H1 (cell line): ENCODE measurements around the gene TEKT5. TPM values are rescaled to one million over a fixed set of nuclear protein-coding genes. Genes with fewer than 3 reads are reported as not detected.
"Not testable (repeated sequence)": the region's sequence is repeated elsewhere in the genome, so short reads cannot be mapped to it uniquely, and the experiment has no call there.

ENCODE experiments used
- CTCF ChIA-PET: fragments of 300-600 bp; sonication (Branson Sonifier 250); formaldehyde crosslinking; loops from one replicate; lab custom pipeline; 2021; ENCODE audit not compliant: partially characterized antibody; lab: Charles Lee
- POLR2A ChIA-PET: fragments of 300-600 bp; sonication (Branson Sonifier 250); formaldehyde crosslinking; loops from one replicate; lab custom pipeline; 2021; ENCODE audit warnings: inconsistent platforms; ENCODE audit not compliant: partially characterized antibody; lab: Charles Lee
- DNase-seq, 2 experiments: peaks; one replicate each; pipeline versions ENCODE4 v3.0.0 to v3.0.0-alpha.2; 2010 to 2022; ENCODE audit warnings: low spot score in 2 of 2, low read depth in 1 of 2, mixed read lengths in 1 of 2
- FAIRE-seq: peaks from 2 replicates; lab custom pipeline; 2011; peaks lifted over from hg19 to GRCh38; lab: Jason Lieb, UNC
- H2AFZ ChIP-seq: 2 replicates; pipeline ENCODE4 v1.8.1; 2012; ENCODE audit warnings: low read length, inconsistent platforms
- H2AK5ac ChIP-seq: 2 replicates; pipeline ENCODE4 v1.6.1; 2013; ENCODE audit warnings: low read depth, low read length
- H2BK120ac ChIP-seq: replicated peaks from 2 replicates; pipeline ENCODE3; 2013; ENCODE audit warnings: low read depth, low read length, inconsistent platforms
- H2BK12ac ChIP-seq: 2 replicates; pipeline ENCODE4 v1.6.1; 2013; ENCODE audit warnings: low read depth, low read length
- H2BK15ac ChIP-seq: 2 replicates; pipeline ENCODE4 v1.6.1; 2013; ENCODE audit warnings: low read length
- H2BK20ac ChIP-seq: 2 replicates; pipeline ENCODE4 v1.6.1; 2013; ENCODE audit warnings: low read length
- H2BK5ac ChIP-seq: 2 replicates; pipeline ENCODE4 v1.6.1; 2013; ENCODE audit warnings: low read depth, low read length
- H3K14ac ChIP-seq: 2 replicates; pipeline ENCODE4 v1.6.1; 2013; ENCODE audit warnings: inconsistent platforms; ENCODE audit not compliant: insufficient read length
- H3K18ac ChIP-seq: 2 replicates; pipeline ENCODE4 v1.6.1; 2013; ENCODE audit warnings: low read length; ENCODE audit errors: extremely low read depth
- H3K23ac ChIP-seq: 2 replicates; pipeline ENCODE4 v1.6.1; 2013; ENCODE audit warnings: inconsistent platforms; ENCODE audit not compliant: insufficient read length
- H3K23me2 ChIP-seq: 2 replicates; pipeline ENCODE4 v1.6.1; 2013; ENCODE audit warnings: low read depth, low read length
- H3K27ac ChIP-seq: 2 replicates; pipeline ENCODE4 v1.6.1; 2011; ENCODE audit warnings: low read depth, low read length, inconsistent platforms
- H3K27me3 ChIP-seq, 4 experiments: replicated peaks in 1 of 4; 1 replicate in 1 of 4; 2 replicates in 3 of 4; pipeline versions ENCODE4 v1.6.1 to v1.8.1; 2011 to 2013; ENCODE audit warnings: low read length in 3 of 4, mild to moderate bottlenecking in 3 of 4, inconsistent platforms in 2 of 4, mixed read lengths in 2 of 4, moderate library complexity in 1 of 4; ENCODE audit not compliant: control insufficient read depth in 3 of 4, insufficient read depth in 3 of 4; ENCODE audit errors: extremely low read depth in 1 of 4
- H3K36me3 ChIP-seq, 4 experiments: 2 replicates each; pipeline versions ENCODE4 v1.6.1 to v1.8.1; 2011 to 2013; ENCODE audit warnings: mild to moderate bottlenecking in 4 of 4, low read length in 3 of 4, moderate library complexity in 2 of 4, control low read depth in 1 of 4, inconsistent platforms in 1 of 4; ENCODE audit not compliant: insufficient read depth in 4 of 4, control insufficient read depth in 2 of 4
- H3K4ac ChIP-seq: replicated peaks from 2 replicates; pipeline ENCODE3; 2013; ENCODE audit warnings: low read length, low read depth, mixed read lengths, inconsistent platforms; ENCODE audit not compliant: insufficient read length
- H3K4me1 ChIP-seq, 4 experiments: replicated peaks in 1 of 4; 1 replicate in 1 of 4; 2 replicates in 3 of 4; pipeline versions ENCODE4 v1.6.1 to v1.8.1; 2011 to 2013; ENCODE audit warnings: low read length in 3 of 4, inconsistent platforms in 2 of 4, mixed read lengths in 1 of 4; ENCODE audit not compliant: insufficient read depth in 4 of 4, control insufficient read depth in 3 of 4
- H3K4me2 ChIP-seq, 2 experiments: 2 replicates each; pipeline versions ENCODE4 v1.6.1 to v1.8.1; 2011 to 2013; ENCODE audit warnings: low read depth in 2 of 2, low read length in 2 of 2, control low read depth in 1 of 2, inconsistent platforms in 1 of 2, mild to moderate bottlenecking in 1 of 2; ENCODE audit not compliant: insufficient read depth in 1 of 2
- H3K4me3 ChIP-seq, 4 experiments: fragments of 200-600, 300-600 bp in 1 of 4; sonication (generic), shearing (Covaris generic), sonication (Bioruptor Twin) in 1 of 4; 2 replicates each; pipeline versions ENCODE4 v1.5.1 to v1.8.1; 2011 to 2016; ENCODE audit warnings: low read length in 4 of 4, low read depth in 3 of 4, control low read depth in 2 of 4, inconsistent platforms in 2 of 4, mild to moderate bottlenecking in 2 of 4, mixed read lengths in 1 of 4, moderate library complexity in 1 of 4; ENCODE audit not compliant: insufficient read depth in 2 of 4; ENCODE audit errors: extremely low read depth in 1 of 4
- H3K56ac ChIP-seq: replicated peaks from 2 replicates; pipeline ENCODE3; 2013; ENCODE audit warnings: low read depth, mild to moderate bottlenecking, mixed read lengths, low read length, inconsistent platforms; ENCODE audit not compliant: insufficient read length
- H3K79me1 ChIP-seq: 2 replicates; pipeline ENCODE4 v1.6.1; 2013; ENCODE audit warnings: low read depth, low read length, control low read depth
- H3K79me2 ChIP-seq, 2 experiments: 2 replicates each; pipeline versions ENCODE4 v1.6.1 to v1.8.1; 2012 to 2013; ENCODE audit warnings: low read length in 2 of 2, mild to moderate bottlenecking in 2 of 2, inconsistent platforms in 1 of 2; ENCODE audit not compliant: insufficient read depth in 2 of 2, control insufficient read depth in 1 of 2
- H3K9ac ChIP-seq, 4 experiments: replicated peaks in 1 of 4; 1 replicate in 1 of 4; 2 replicates in 3 of 4; pipeline versions ENCODE4 v1.6.1 to v1.8.1; 2011 to 2013; ENCODE audit warnings: low read depth in 3 of 4, low read length in 3 of 4, control low read depth in 2 of 4, mild to moderate bottlenecking in 2 of 4, moderate library complexity in 2 of 4, inconsistent platforms in 1 of 4; ENCODE audit errors: extremely low read depth in 1 of 4
- H3K9me3 ChIP-seq, 2 experiments: 2 replicates each; pipeline versions ENCODE4 v1.6.1 to v1.8.1; 2012 to 2013; ENCODE audit warnings: mild to moderate bottlenecking in 2 of 2, moderate library complexity in 2 of 2, control low read depth in 1 of 2, inconsistent platforms in 1 of 2, low read depth in 1 of 2, low read length in 1 of 2, mixed read lengths in 1 of 2; ENCODE audit not compliant: insufficient read depth in 2 of 2
- H4K20me1 ChIP-seq, 2 experiments: replicated peaks in 1 of 2; 2 replicates each; pipeline versions ENCODE3 to v1.8.1; 2011 to 2013; ENCODE audit warnings: inconsistent platforms in 2 of 2, low read length in 2 of 2, mild to moderate bottlenecking in 1 of 2; ENCODE audit not compliant: insufficient read depth in 2 of 2, control insufficient read depth in 1 of 2
- H4K5ac ChIP-seq: 2 replicates; pipeline ENCODE4 v1.6.1; 2013; ENCODE audit warnings: low read length, low read depth, mixed read lengths, inconsistent platforms; ENCODE audit not compliant: insufficient read length
- H4K8ac ChIP-seq: 2 replicates; pipeline ENCODE4 v1.8.0; 2013; ENCODE audit warnings: mild to moderate bottlenecking, moderate library complexity, low read length, inconsistent platforms; ENCODE audit not compliant: insufficient read depth; ENCODE audit errors: extremely low read depth
- H4K91ac ChIP-seq: replicated peaks from 2 replicates; pipeline ENCODE3; 2013; ENCODE audit warnings: low read length, mixed read lengths, inconsistent platforms; ENCODE audit not compliant: insufficient read length
- WGBS, 2 experiments: shearing (Covaris generic) in 1 of 2; methylation state at CpG; one replicate each; pipeline versions ENCODE4 v1.1.6 to v1.1.7; 2013 to 2015; ENCODE audit warnings: low lambda C conversion rate in 2 of 2, mixed read lengths in 2 of 2, inconsistent platforms in 1 of 2, low coverage in 1 of 2, missing lambda C conversion rate in 1 of 2; ENCODE audit not compliant: insufficient replicate concordance in 2 of 2, insufficient coverage in 1 of 2, insufficient read length in 1 of 2; ENCODE audit errors: extremely low coverage in 1 of 2, missing lambda C conversion rate in 1 of 2; 5-methylcytosine and 5-hydroxymethylcytosine counted together
- polyA plus RNA-seq, 7 experiments: library from polyadenylated mRNA; depleted of rRNA in 3 of 7; stranded (reverse) in 5 of 7; unstranded in 2 of 7; fragments of >200 nt in 5 of 7; fragments of 200-250 nt in 2 of 7; gene quantifications; 1 replicate in 5 of 7; 2 replicates in 1 of 7; 4 replicates in 1 of 7; pipeline versions ENCODE4 v1.2.1 to v1.2.3, GENCODE V29; 2011 to 2013; ENCODE audit warnings: missing spikeins in 2 of 7, mixed read lengths in 2 of 7
- total RNA-seq: library from RNA; stranded (reverse); fragmentation: NEBNext Ultra II Directional; extraction: Animal tissue kit (Norgen Biotek cat#: 25700); gene quantifications from 2 replicates; pipeline ENCODE4 v1.2.1, GENCODE V29; 2021

Gene TEKT5
- total and polyA plus RNA-seq, 2 of the 8 experiments (the other 6 are each of a cell fraction or from before 2014, with no cell fraction given), result 0.95 TPM; not detected in 1

DNA sequence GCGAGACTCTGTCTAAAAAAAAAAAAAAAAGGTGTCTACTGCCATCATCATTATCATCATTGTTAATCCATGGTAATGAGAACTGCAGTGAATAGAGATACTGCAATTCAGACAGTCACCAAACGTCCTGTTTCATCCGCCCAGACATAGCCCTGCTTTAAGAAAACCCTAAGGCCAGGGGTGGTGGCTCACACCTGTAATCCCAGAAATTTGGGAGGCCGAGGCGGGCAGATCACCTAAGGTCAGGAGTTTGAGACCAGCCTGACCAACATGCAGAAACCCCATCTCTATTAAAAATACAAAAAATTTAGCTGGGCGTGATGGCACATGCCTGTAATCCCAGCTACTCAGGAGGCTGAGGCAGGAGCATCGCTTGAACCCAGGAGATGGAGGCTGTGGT is 15.3 kb downstream of the TEKT5 start:
- H2BK5ac ChIP-seq, H4K91ac ChIP-seq, H3K27ac ChIP-seq, H2AFZ ChIP-seq, H3K9me3 ChIP-seq, H2BK20ac ChIP-seq, H3K36me3 ChIP-seq, H2BK12ac ChIP-seq, H4K20me1 ChIP-seq, H3K23me2 ChIP-seq, H3K27me3 ChIP-seq, H3K18ac ChIP-seq, H2BK15ac ChIP-seq, H3K79me2 ChIP-seq, H3K4ac ChIP-seq, H3K14ac ChIP-seq, H3K4me3 ChIP-seq, H2AK5ac ChIP-seq, DNase-seq, H3K4me1 ChIP-seq, H4K5ac ChIP-seq, H3K56ac ChIP-seq, H3K4me2 ChIP-seq, H3K79me1 ChIP-seq, H4K8ac ChIP-seq, POLR2A ChIA-PET, H3K23ac ChIP-seq, FAIRE-seq, H2BK120ac ChIP-seq, H3K9ac ChIP-seq: not testable (repeated sequence)
- 87% methylated on average over 5 of the region's 7 CpGs; no CpG with 5 or more reads in 1 of the 2 experiments for WGBS, 2 experiments
- CTCF ChIA-PET, result interaction anchor here (1.2 to 2.7 kb wide), 2 partner anchors 11 to 162 kb away, joined by 4 to 17 read pairs; no protein-coding TSS in a partner anchor
